Activated naive CD8-positive, alpha-beta T cell (primary cell): Measurements from ENCODE around the gene BRDT.

Experiments
- H3K27ac Mint-ChIP-seq: one replicate; pipeline ENCODE4 v1.8.0; 2021; ENCODE audit warnings: mixed read lengths
- H3K27me3 Mint-ChIP-seq: one replicate; pipeline ENCODE4 v1.8.0; 2021; ENCODE audit warnings: mixed read lengths
- H3K36me3 Mint-ChIP-seq: one replicate; pipeline ENCODE4 v1.8.0; 2021; ENCODE audit warnings: mixed read lengths
- H3K4me1 Mint-ChIP-seq: one replicate; pipeline ENCODE4 v1.8.0; 2021; ENCODE audit warnings: low read depth, mixed read lengths
- H3K4me3 Mint-ChIP-seq: one replicate; pipeline ENCODE4 v1.8.0; 2021; ENCODE audit warnings: mild to moderate bottlenecking, mixed read lengths
- H3K9me3 Mint-ChIP-seq: one replicate; pipeline ENCODE4 v1.8.0; 2021; ENCODE audit warnings: low read depth, mixed read lengths

Gene BRDT

GRCh38 chr1:92029241-92029922 lies 80.2 kb downstream of the BRDT start:
- Mint-ChIP-seq H3K4me1 (peaks cover 16% of the 10 kb centered on the region), H3K36me3 (no peaks in the 10 kb centered on the region), H3K4me3 (peak overlapping the region; percentile 82), H3K27ac (no peak overlapping the region), H3K27me3 (peaks cover 15% of the 10 kb centered on the region), H3K9me3 (no peaks in the 10 kb centered on the region)

- H3K9me3 Mint-ChIP-seq = no peaks in the 10 kb centered on the region
- peaks cover 16% of the 10 kb centered on the region for H3K4me1 Mint-ChIP-seq
- no peaks in the 10 kb centered on the region for H3K36me3 Mint-ChIP-seq
- H3K27ac Mint-ChIP-seq = no peak overlapping the region
- H3K27me3 Mint-ChIP-seq = peaks cover 18% of the 10 kb centered on the region
- peak overlapping the region; percentile 76 for H3K4me3 Mint-ChIP-seq
Observed at GRCh38 chr1:92030656-92031107, 81.5 kb downstream of the BRDT start.

- Mint-ChIP-seq H3K9me3 (no peaks in the 10 kb centered on the region), H3K27ac (no peak overlapping the region), H3K36me3 (no peaks in the 10 kb centered on the region), H3K27me3 (peaks cover 18% of the 10 kb centered on the region), H3K4me1 (peaks cover 16% of the 10 kb centered on the region), H3K4me3 (no peak overlapping the region)
Observed at GRCh38 chr1:92031281-92032110, 82.3 kb downstream of the BRDT start.

GRCh38 chr1:92037400-92037799 lies 88.2 kb downstream of the BRDT start:
- H3K27me3 Mint-ChIP-seq = peaks cover 2% of the 10 kb centered on the region
- H3K27ac Mint-ChIP-seq = no peak overlapping the region
- H3K4me3 Mint-ChIP-seq = no peak overlapping the region
- no peaks in the 10 kb centered on the region for H3K36me3 Mint-ChIP-seq
- H3K4me1 Mint-ChIP-seq = no peaks in the 10 kb centered on the region
- H3K9me3 Mint-ChIP-seq = no peaks in the 10 kb centered on the region

- Mint-ChIP-seq H3K9me3 (no peaks in the 10 kb centered on the region), H3K27me3 (peaks cover 6% of the 10 kb centered on the region), H3K4me1 (no peaks in the 10 kb centered on the region), H3K27ac (no peak overlapping the region), H3K36me3 (no peaks in the 10 kb centered on the region), H3K4me3 (no peak overlapping the region)
Observed at GRCh38 chr1:92038695-92039346, 89.6 kb downstream of the BRDT start.

GRCh38 chr1:92040971-92041370 lies 91.8 kb downstream of the BRDT start:
- Mint-ChIP-seq H3K27me3 (peaks cover 3% of the 10 kb centered on the region), H3K36me3 (no peaks in the 10 kb centered on the region), H3K4me1 (no peaks in the 10 kb centered on the region), H3K4me3 (no peak overlapping the region), H3K27ac (no peak overlapping the region), H3K9me3 (no peaks in the 10 kb centered on the region)

- no peak overlapping the region for H3K27ac Mint-ChIP-seq
- H3K27me3 Mint-ChIP-seq = peaks cover 3% of the 10 kb centered on the region
- H3K4me3 Mint-ChIP-seq = no peak overlapping the region
- H3K9me3 Mint-ChIP-seq = no peaks in the 10 kb centered on the region
- no peaks in the 10 kb centered on the region for H3K36me3 Mint-ChIP-seq
- H3K4me1 Mint-ChIP-seq = no peaks in the 10 kb centered on the region
Observed at GRCh38 chr1:92043621-92044020, 94.4 kb downstream of the BRDT start.

- no peaks in the 10 kb centered on the region for H3K36me3 Mint-ChIP-seq
- no peaks in the 10 kb centered on the region for H3K9me3 Mint-ChIP-seq
- H3K27ac Mint-ChIP-seq = no peak overlapping the region
- H3K4me3 Mint-ChIP-seq = no peak overlapping the region
- peaks cover 3% of the 10 kb centered on the region for H3K27me3 Mint-ChIP-seq
- H3K4me1 Mint-ChIP-seq = no peaks in the 10 kb centered on the region
Observed at GRCh38 chr1:92045766-92046495, 96.7 kb downstream of the BRDT start.

- no peaks in the 10 kb centered on the region for H3K9me3 Mint-ChIP-seq
- H3K27me3 Mint-ChIP-seq = peaks cover 1% of the 10 kb centered on the region
- no peak overlapping the region for H3K4me3 Mint-ChIP-seq
- H3K36me3 Mint-ChIP-seq = no peaks in the 10 kb centered on the region
- H3K4me1 Mint-ChIP-seq = no peaks in the 10 kb centered on the region
- no peak overlapping the region for H3K27ac Mint-ChIP-seq
Observed at GRCh38 chr1:92051948-92052347, 102.7 kb downstream of the BRDT start.
